Gastrocnemius medialis (tissue), 4 donors: ENCODE data around the gene CNOT4.

Experiments
- CTCF ChIP-seq, 5 experiments: fragments of 450-650 bp in 3 of 5; fragments of 200-600 bp in 2 of 5; sonication (generic) in 2 of 5; IDR thresholded peaks in 4 of 5; conservative IDR thresholded peaks in 1 of 5; 1 replicate in 4 of 5; 2 replicates in 1 of 5; pipeline ENCODE4 v1.5.1; 2016 to 2019; ENCODE audit warnings: antibody characterized with exemption in 5 of 5, mild to moderate bottlenecking in 3 of 5, moderate library complexity in 3 of 5
- POLR2A ChIP-seq, 2 donors: fragments of 450-650 bp; IDR thresholded peaks; one replicate each; pipeline ENCODE4 v1.6.1; 2017; ENCODE audit warnings: antibody characterized with exemption in 2 of 2, mild to moderate bottlenecking in 2 of 2, moderate library complexity in 2 of 2

DNA sequence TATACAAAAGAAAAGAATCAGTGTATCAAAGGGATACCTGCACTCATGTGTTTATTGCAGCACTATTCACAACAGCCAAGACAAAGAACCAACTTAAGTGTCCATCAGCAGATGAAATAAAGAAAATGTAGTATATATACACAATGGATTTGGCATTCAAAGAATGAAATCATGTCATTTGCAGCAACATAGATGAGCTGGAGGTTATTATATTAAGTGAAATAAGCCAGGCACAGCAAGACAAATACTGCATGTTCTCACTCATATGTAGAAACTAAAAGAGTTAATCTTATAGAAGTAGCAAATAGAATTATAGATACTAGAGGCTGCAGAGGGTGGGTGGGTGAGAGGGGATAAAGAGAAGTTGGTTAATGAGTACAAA is 28.3 kb downstream of the CNOT4 start:
- TF ChIP-seq POLR2A (IDR thresholded peaks at IDR 0.05), result no peak
- TF ChIP-seq CTCF (IDR thresholded peaks at IDR 0.05 in 4 of 5, conservative IDR thresholded peaks at IDR 0.05 in 1 of 5), result no peak
